Fibroblast of lung (primary cell): ENCODE data around the gene STRADB. TPM values are rescaled to one million over a fixed set of nuclear protein-coding genes. Genes with fewer than 3 reads are reported as not detected.
"Not testable (repeated sequence)": the region's sequence is repeated elsewhere in the genome, so short reads cannot be mapped to it uniquely, and the experiment has no call there.

ENCODE experiments used
- DNase-seq, 2 donors: peaks; one replicate each; pipeline versions ENCODE4 v3.0.0 to v3.0.0-alpha.2; 2010; ENCODE audit warnings: low read depth in 2 of 2
- H2AFZ ChIP-seq: 2 replicates; pipeline ENCODE4 v1.5.1; 2012; ENCODE audit warnings: low read length, control low read depth, inconsistent platforms
- H3K27ac ChIP-seq: 2 replicates; pipeline ENCODE4 v1.5.1; 2011; ENCODE audit warnings: low read length, control low read depth; ENCODE audit not compliant: insufficient read depth
- H3K27me3 ChIP-seq: 2 replicates; pipeline ENCODE4 v1.5.1; 2011; ENCODE audit warnings: mild to moderate bottlenecking, low read length; ENCODE audit not compliant: control insufficient read depth, insufficient read depth
- H3K36me3 ChIP-seq: 2 replicates; pipeline ENCODE4 v1.5.1; 2011; ENCODE audit warnings: low read length; ENCODE audit not compliant: control insufficient read depth, insufficient read depth
- H3K4me1 ChIP-seq: 2 replicates; pipeline ENCODE4 v1.5.1; 2011; ENCODE audit warnings: low read length; ENCODE audit not compliant: control insufficient read depth, insufficient read depth; ENCODE audit errors: extremely low read depth
- H3K4me2 ChIP-seq: 2 replicates; pipeline ENCODE4 v1.5.1; 2011; ENCODE audit warnings: low read length, control low read depth; ENCODE audit not compliant: insufficient read depth; ENCODE audit errors: extremely low read depth
- H3K4me3 ChIP-seq, 4 experiments: fragments of 200-600 bp in 1 of 4; sonication (generic) in 1 of 4; replicated peaks in 1 of 4; 2 replicates each; pipeline ENCODE4 v1.5.1; 2011 to 2016; ENCODE audit warnings: low read length in 4 of 4, low read depth in 3 of 4, mild to moderate bottlenecking in 3 of 4, control low read depth in 2 of 4, inconsistent platforms in 1 of 4, mixed read lengths in 1 of 4; ENCODE audit not compliant: insufficient read depth in 1 of 4; ENCODE audit errors: control extremely low read depth in 1 of 4
- H3K79me2 ChIP-seq: 2 replicates; pipeline ENCODE4 v1.5.1; 2012; ENCODE audit warnings: mild to moderate bottlenecking, low read length, inconsistent platforms; ENCODE audit not compliant: control insufficient read depth, insufficient read depth
- H3K9ac ChIP-seq: 2 replicates; pipeline ENCODE4 v1.5.1; 2011; ENCODE audit warnings: mild to moderate bottlenecking, low read length, control low read depth; ENCODE audit not compliant: insufficient read depth
- H3K9me3 ChIP-seq: 2 replicates; pipeline ENCODE4 v1.5.1; 2012; ENCODE audit warnings: low read depth, low read length; ENCODE audit not compliant: control insufficient read depth, insufficient read depth
- H4K20me1 ChIP-seq: 2 replicates; pipeline ENCODE4 v1.5.1; 2011; ENCODE audit warnings: low read length; ENCODE audit not compliant: control insufficient read depth, insufficient read depth; ENCODE audit errors: extremely low read depth
- EZH2 ChIP-seq: IDR thresholded peaks from 2 replicates; pipeline ENCODE4 v1.5.1; 2012; ENCODE audit warnings: low read length, control low read depth, mild to moderate bottlenecking; ENCODE audit errors: missing control alignments
- polyA plus RNA-seq, 2 donors: library from polyadenylated mRNA; depleted of rRNA in 1 of 2; stranded (reverse) in 1 of 2; unstranded in 1 of 2; fragments of >200 nt; gene quantifications; 2 replicates each; pipeline ENCODE4 v1.2.1, GENCODE V29; 2011 to 2012; ENCODE audit warnings: missing spikeins in 1 of 2
- total RNA-seq: library from RNA; depleted of rRNA; stranded (reverse); fragments of >200 nt; gene quantifications from 2 replicates; pipeline ENCODE4 v1.2.1, GENCODE V29; 2014
- TF ChIP-seq, protein P1 (sequence below), 2 donors: IDR thresholded peaks in 1 of 2; conservative IDR thresholded peaks in 1 of 2; 1 replicate in 1 of 2; 2 replicates in 1 of 2; pipeline ENCODE4 v1.5.1; 2011 to 2012; ENCODE audit warnings: low read length in 2 of 2, control low read depth in 1 of 2, inconsistent platforms in 1 of 2, low read depth in 1 of 2, mild to moderate bottlenecking in 1 of 2

STRADB gene
- total and polyA plus RNA-seq, 2 donors (not counting 1 experiment from before 2014, with no cell fraction given) = 27.4 to 84.7 TPM

DNA sequence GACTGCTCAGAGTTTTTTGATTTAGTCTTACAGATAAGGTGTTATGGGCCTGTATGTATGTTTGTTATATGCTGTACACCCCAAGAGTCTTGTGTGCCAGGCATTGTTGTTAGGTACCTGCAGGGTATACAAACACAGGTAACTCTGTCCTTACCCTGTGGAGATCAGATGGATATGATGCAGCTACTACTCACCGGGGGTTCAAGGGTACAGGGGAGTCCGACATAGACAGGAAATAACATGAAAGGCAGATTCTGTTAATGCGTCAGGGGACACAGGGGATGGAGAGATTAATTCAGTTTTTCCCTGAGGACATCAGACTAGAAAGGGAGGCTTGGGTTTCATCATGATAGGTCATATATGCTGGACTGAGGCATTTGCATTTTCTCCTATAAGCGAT is 31.6 kb upstream of the STRADB start:
- no peaks in the 10 kb centered on the region for H3K27me3 ChIP-seq
- H3K4me3 ChIP-seq = no peak overlapping the region
- no peaks in the 10 kb centered on the region for H3K36me3 ChIP-seq
- DNase-seq = no peak
- no peak overlapping the region for H3K9ac ChIP-seq
- H4K20me1 ChIP-seq = no peaks in the 10 kb centered on the region
- H3K9me3 ChIP-seq = no peaks in the 10 kb centered on the region
- H3K27ac ChIP-seq = peak overlapping the region; percentile 76
- H3K79me2 ChIP-seq = peaks cover 22% of the 10 kb centered on the region
- H2AFZ ChIP-seq = no peak overlapping the region
- TF ChIP-seq, protein P1, sequence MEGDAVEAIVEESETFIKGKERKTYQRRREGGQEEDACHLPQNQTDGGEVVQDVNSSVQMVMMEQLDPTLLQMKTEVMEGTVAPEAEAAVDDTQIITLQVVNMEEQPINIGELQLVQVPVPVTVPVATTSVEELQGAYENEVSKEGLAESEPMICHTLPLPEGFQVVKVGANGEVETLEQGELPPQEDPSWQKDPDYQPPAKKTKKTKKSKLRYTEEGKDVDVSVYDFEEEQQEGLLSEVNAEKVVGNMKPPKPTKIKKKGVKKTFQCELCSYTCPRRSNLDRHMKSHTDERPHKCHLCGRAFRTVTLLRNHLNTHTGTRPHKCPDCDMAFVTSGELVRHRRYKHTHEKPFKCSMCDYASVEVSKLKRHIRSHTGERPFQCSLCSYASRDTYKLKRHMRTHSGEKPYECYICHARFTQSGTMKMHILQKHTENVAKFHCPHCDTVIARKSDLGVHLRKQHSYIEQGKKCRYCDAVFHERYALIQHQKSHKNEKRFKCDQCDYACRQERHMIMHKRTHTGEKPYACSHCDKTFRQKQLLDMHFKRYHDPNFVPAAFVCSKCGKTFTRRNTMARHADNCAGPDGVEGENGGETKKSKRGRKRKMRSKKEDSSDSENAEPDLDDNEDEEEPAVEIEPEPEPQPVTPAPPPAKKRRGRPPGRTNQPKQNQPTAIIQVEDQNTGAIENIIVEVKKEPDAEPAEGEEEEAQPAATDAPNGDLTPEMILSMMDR (conservative IDR thresholded peaks at IDR 0.05 in 1 of 2, IDR thresholded peaks at IDR 0.05 in 1 of 2; ENCODE audit: low read depth in 1 of 2, low read length in 2 of 2) = no peak
- TF ChIP-seq EZH2 = no peak
- H3K4me1 ChIP-seq = peaks cover 12% of the 10 kb centered on the region
- no peak overlapping the region for H3K4me2 ChIP-seq

DNA sequence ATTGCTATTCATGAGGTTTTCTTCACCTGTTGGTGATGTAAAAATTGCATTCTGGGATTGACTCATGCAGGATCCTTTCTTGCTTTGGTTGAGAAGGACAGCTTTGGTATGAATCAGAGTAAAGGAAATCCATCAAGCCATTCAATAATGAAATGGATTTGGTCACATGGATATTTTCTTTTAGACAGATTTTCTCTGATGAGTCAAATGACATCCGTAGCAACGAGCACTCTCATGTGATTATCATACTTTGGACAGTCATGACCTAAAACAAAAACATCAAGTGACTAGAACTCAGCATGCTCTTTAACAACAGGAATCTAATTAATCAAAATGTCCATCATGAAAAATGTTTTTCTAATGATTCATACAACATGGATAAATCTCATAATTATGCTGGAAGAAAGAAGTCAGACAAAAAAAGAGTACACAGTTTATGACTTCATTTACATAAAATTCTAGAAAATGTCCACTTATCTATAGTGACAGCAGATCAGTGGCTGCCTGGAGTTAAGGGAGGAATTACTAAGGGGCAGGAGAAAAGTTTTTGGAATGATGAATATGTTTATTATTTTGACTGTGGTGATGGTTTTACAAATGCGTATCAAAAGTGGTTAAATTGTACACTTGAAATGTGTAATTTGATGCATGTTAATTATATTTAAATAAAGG is 31.0 kb upstream of the STRADB start:
- peak overlapping the region; percentile 76 for H3K27ac ChIP-seq
- H3K4me2 ChIP-seq = no peak overlapping the region
- H3K79me2 ChIP-seq = peaks cover 18% of the 10 kb centered on the region

DNA sequence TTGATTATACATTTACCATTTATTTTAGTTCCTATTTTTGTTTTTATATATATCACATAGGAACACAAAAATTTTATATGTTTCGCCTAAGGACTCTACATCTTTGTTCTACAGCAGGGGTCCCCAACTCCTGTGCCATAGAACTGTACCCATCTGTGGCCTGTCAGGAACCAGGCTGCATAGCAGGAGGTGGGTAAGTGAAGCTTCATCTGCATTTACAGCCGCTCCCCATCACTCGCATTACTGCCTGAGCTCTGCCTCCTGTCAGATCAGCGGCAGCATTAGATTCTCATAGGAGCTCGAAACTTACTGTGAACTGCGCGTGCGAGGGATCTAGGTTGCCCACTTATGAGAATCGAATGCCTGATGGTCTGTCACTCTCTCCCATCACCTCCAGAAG is 25.6 kb upstream of the STRADB start:
- DNase-seq = no peak
- TF ChIP-seq, protein P1 (conservative IDR thresholded peaks at IDR 0.05 in 1 of 2, IDR thresholded peaks at IDR 0.05 in 1 of 2; ENCODE audit: low read depth in 1 of 2, low read length in 2 of 2) = no peak
- TF ChIP-seq EZH2 = no peak
- Histone ChIP-seq H3K9ac (no peak overlapping the region), H3K36me3 (no peaks in the 10 kb centered on the region), H3K4me2 (no peak overlapping the region), H3K27me3 (no peaks in the 10 kb centered on the region), H2AFZ (no peak overlapping the region), H3K9me3 (no peaks in the 10 kb centered on the region), H3K27ac (no peak overlapping the region), H3K4me1 (no peaks in the 10 kb centered on the region), H3K4me3 (no peak overlapping the region), H3K79me2 (peaks cover 16% of the 10 kb centered on the region), H4K20me1 (no peaks in the 10 kb centered on the region)

More for the DNA sequence above, 31.0 kb upstream of the STRADB start:
- Histone ChIP-seq H4K20me1 (no peaks in the 10 kb centered on the region), H3K4me1 (peaks cover 10% of the 10 kb centered on the region), H3K27me3 (no peaks in the 10 kb centered on the region), H3K9ac (no peak overlapping the region), H3K36me3 (no peaks in the 10 kb centered on the region), H3K4me3 (no peak overlapping the region), H3K9me3 (no peaks in the 10 kb centered on the region), H2AFZ (no peak overlapping the region)
- TF ChIP-seq, protein P1 (conservative IDR thresholded peaks at IDR 0.05 in 1 of 2, IDR thresholded peaks at IDR 0.05 in 1 of 2; ENCODE audit: low read depth in 1 of 2, low read length in 2 of 2) = no peak
- TF ChIP-seq EZH2 = no peak
- DNase-seq = peak; percentile 60 to 82

DNA sequence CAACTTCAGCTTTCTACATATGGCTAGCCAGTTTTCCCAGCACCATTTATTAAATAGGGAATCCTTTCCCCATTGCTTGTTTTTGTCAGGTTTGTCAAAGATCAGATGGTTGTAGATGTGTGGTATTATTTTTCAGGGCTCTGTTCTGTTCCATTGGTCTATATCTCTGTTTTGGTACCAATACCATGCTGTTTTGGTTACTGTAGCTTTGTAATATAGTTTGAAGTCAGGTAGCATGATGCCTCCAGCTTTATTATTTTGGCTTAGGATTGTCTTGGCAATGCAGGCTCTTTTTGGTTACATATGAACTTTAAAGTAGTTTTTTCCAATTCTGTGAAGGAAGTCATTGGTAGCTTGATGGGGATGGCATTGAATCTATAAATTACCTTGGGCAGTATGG is 23.2 kb upstream of the STRADB start:
- not testable (repeated sequence) for H3K9ac ChIP-seq

DNA sequence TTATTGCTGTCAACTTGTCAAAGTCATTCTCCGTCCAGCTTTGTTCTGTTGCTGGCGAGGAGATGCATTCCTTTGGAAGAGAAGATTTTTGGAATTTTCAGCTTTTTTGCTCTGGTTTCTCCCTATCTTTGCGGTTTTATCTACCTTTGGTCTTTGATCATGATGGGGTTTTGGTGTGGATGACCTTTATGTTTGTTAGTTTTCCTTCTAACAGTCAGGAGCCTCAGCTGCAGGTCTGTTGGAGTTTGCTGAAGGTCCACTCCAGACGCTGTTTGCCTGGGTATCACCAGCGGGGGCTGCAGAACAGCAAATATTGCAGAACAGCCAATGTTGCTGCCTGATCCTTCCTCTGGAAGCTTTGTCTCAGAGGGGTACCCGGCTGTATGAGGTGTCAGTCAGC is 21.7 kb upstream of the STRADB start:
- not testable (repeated sequence) for H3K27me3 ChIP-seq, H3K36me3 ChIP-seq, H2AFZ ChIP-seq, H3K4me1 ChIP-seq, DNase-seq, H3K4me2 ChIP-seq, H3K27ac ChIP-seq, H4K20me1 ChIP-seq, H3K9me3 ChIP-seq, H3K4me3 ChIP-seq, H3K9ac ChIP-seq
- peaks cover 26% of the 10 kb centered on the region for H3K79me2 ChIP-seq

More for the DNA sequence above, 23.2 kb upstream of the STRADB start:
- not testable (repeated sequence) for DNase-seq, H3K4me2 ChIP-seq, H4K20me1 ChIP-seq, H3K4me1 ChIP-seq, H3K4me3 ChIP-seq, H3K27ac ChIP-seq, H3K36me3 ChIP-seq, H3K9me3 ChIP-seq, H3K27me3 ChIP-seq, H2AFZ ChIP-seq
- H3K79me2 ChIP-seq = peaks cover 22% of the 10 kb centered on the region
